Endothelial cell (in vitro differentiated cells): ENCODE data around the gene TWIST2. TPM values are rescaled to one million over a fixed set of nuclear protein-coding genes. Genes with fewer than 3 reads are reported as not detected.

ENCODE experiments used
- DNase-seq: peaks from one replicate; pipeline ENCODE4 v3.0.0; 2021; ENCODE audit warnings: low spot score
- H3K27ac Mint-ChIP-seq: one replicate; pipeline ENCODE4 v1.8.0; 2021; ENCODE audit warnings: mixed read lengths, inconsistent platforms; ENCODE audit not compliant: unreplicated experiment
- H3K27me3 Mint-ChIP-seq: one replicate; pipeline ENCODE4 v1.8.0; 2021; ENCODE audit warnings: mild to moderate bottlenecking, moderate library complexity, mixed read lengths, inconsistent platforms; ENCODE audit not compliant: unreplicated experiment
- H3K36me3 Mint-ChIP-seq: one replicate; pipeline ENCODE4 v1.8.0; 2021; ENCODE audit warnings: mild to moderate bottlenecking, low read depth, mixed read lengths, inconsistent platforms; ENCODE audit not compliant: unreplicated experiment
- H3K4me1 Mint-ChIP-seq: one replicate; pipeline ENCODE4 v1.8.0; 2021; ENCODE audit warnings: mild to moderate bottlenecking, mixed read lengths, inconsistent platforms; ENCODE audit not compliant: unreplicated experiment
- H3K4me3 Mint-ChIP-seq: one replicate; pipeline ENCODE4 v1.8.0; 2021; ENCODE audit warnings: mild to moderate bottlenecking, mixed read lengths, inconsistent platforms; ENCODE audit not compliant: unreplicated experiment
- H3K9me3 Mint-ChIP-seq: one replicate; pipeline ENCODE4 v1.8.0; 2021; ENCODE audit warnings: mixed read lengths, inconsistent platforms; ENCODE audit not compliant: unreplicated experiment
- CTCF ChIP-seq: fragments of 200-600 bp; sonication (generic); IDR thresholded peaks from one replicate; pipeline ENCODE4 v1.5.0; 2021; ENCODE audit warnings: antibody characterized with exemption; ENCODE audit not compliant: unreplicated experiment
- total RNA-seq: library from RNA; stranded (reverse); fragmentation: NEBNext Ultra II Directional; extraction: Animal tissue kit (Norgen Biotek cat#: 25700); gene quantifications from one replicate; pipeline ENCODE4 v1.2.1, GENCODE V29; 2021; ENCODE audit not compliant: unreplicated experiment

TWIST2 gene
- total RNA-seq, 1 donor from 2014 or later, result not detected

GRCh38 chr2:238891457-238892203 is 43.7 kb downstream of the TWIST2 start:
- no peak overlapping the region for H3K4me3 Mint-ChIP-seq
- TF ChIP-seq CTCF, result no peak
- peaks cover 4% of the 10 kb centered on the region for H3K27me3 Mint-ChIP-seq

GRCh38 chr2:238892204-238892500 is 44.3 kb downstream of the TWIST2 start:
- DNase-seq, result no peak
- Mint-ChIP-seq H3K9me3 (no peaks in the 10 kb centered on the region), H3K27ac (no peak overlapping the region), H3K4me3 (no peak overlapping the region), H3K4me1 (no peaks in the 10 kb centered on the region), H3K27me3 (peaks cover 4% of the 10 kb centered on the region), H3K36me3 (no peaks in the 10 kb centered on the region)
- TF ChIP-seq CTCF, result no peak

More at GRCh38 chr2:238891457-238892203, 43.7 kb downstream of the TWIST2 start:
- Mint-ChIP-seq H3K9me3 (no peaks in the 10 kb centered on the region), H3K4me1 (no peaks in the 10 kb centered on the region), H3K27ac (no peak overlapping the region), H3K36me3 (no peaks in the 10 kb centered on the region)
- DNase-seq, result no peak

- no peaks in the 10 kb centered on the region for H3K36me3 Mint-ChIP-seq
- no peaks in the 10 kb centered on the region for H3K4me1 Mint-ChIP-seq
- no peak for TF ChIP-seq CTCF
- no peaks in the 10 kb centered on the region for H3K9me3 Mint-ChIP-seq
- DNase-seq, result no peak
- H3K4me3 Mint-ChIP-seq, result no peak overlapping the region
- peaks cover 4% of the 10 kb centered on the region for H3K27me3 Mint-ChIP-seq
- no peak overlapping the region for H3K27ac Mint-ChIP-seq
Observed at GRCh38 chr2:238892796-238893195, 44.9 kb downstream of the TWIST2 start.

GRCh38 chr2:238893349-238894000 is 45.6 kb downstream of the TWIST2 start:
- Mint-ChIP-seq H3K9me3 (no peaks in the 10 kb centered on the region), H3K36me3 (no peaks in the 10 kb centered on the region), H3K4me3 (no peak overlapping the region), H3K27ac (no peak overlapping the region), H3K4me1 (no peaks in the 10 kb centered on the region), H3K27me3 (peaks cover 4% of the 10 kb centered on the region)
- TF ChIP-seq CTCF, result no peak
- DNase-seq, result no peak

GRCh38 chr2:238894226-238894949 is 46.5 kb downstream of the TWIST2 start:
- no peaks in the 10 kb centered on the region for H3K9me3 Mint-ChIP-seq
- H3K4me3 Mint-ChIP-seq, result no peak overlapping the region
- TF ChIP-seq CTCF, result no peak
- no peaks in the 10 kb centered on the region for H3K4me1 Mint-ChIP-seq
- H3K27ac Mint-ChIP-seq, result no peak overlapping the region
- no peaks in the 10 kb centered on the region for H3K36me3 Mint-ChIP-seq
- DNase-seq, result no peak
- peaks cover 4% of the 10 kb centered on the region for H3K27me3 Mint-ChIP-seq
